Measurements from ENCODE around the gene DPP10.
"Not testable (repeated sequence)": the region's sequence is repeated elsewhere in the genome, so short reads cannot be mapped to it uniquely, and the experiment has no call there.

The DPP10 gene

GRCh38 chr2:114745700-114746099 lies 303.3 kb downstream of the DPP10 start:
- CTCF ChIA-PET, result no interaction called here
- no peak for DNase-seq (ENCODE audit: low read depth, low spot score)
- H3K4me3 ChIP-seq (ENCODE audit: low read depth, low read length), result no peak overlapping the region
- POLR2A ChIA-PET, result no interaction called here
- TF ChIP-seq CTCF (IDR thresholded peaks at IDR 0.05; ENCODE audit: insufficient read depth, low read length, missing control alignments), result no peak

GRCh38 chr2:114748175-114748574 lies 305.7 kb downstream of the DPP10 start:
- CTCF ChIA-PET; DNase-seq (ENCODE audit: low read depth, low spot score); POLR2A ChIA-PET; H3K4me3 ChIP-seq (ENCODE audit: low read depth, low read length): not testable (repeated sequence)

GRCh38 chr2:114752425-114752824 lies 310.0 kb downstream of the DPP10 start:
- no peak overlapping the region for H3K4me3 ChIP-seq (ENCODE audit: low read depth, low read length)
- ChIA-PET CTCF (no interaction called here), POLR2A (no interaction called here)

GRCh38 chr2:114753145-114753544 lies 310.7 kb downstream of the DPP10 start:
- no peak for TF ChIP-seq CTCF (IDR thresholded peaks at IDR 0.05; ENCODE audit: insufficient read depth, low read length, missing control alignments)

More at GRCh38 chr2:114752425-114752824, 310.0 kb downstream of the DPP10 start:
- no peak for TF ChIP-seq CTCF (IDR thresholded peaks at IDR 0.05; ENCODE audit: insufficient read depth, low read length, missing control alignments)
- DNase-seq (ENCODE audit: low read depth, low spot score), result no peak

GRCh38 chr2:114754907-114755563 lies 312.6 kb downstream of the DPP10 start:
- no peak for TF ChIP-seq CTCF (IDR thresholded peaks at IDR 0.05; ENCODE audit: insufficient read depth, low read length, missing control alignments)
- no peak overlapping the region for H3K4me3 ChIP-seq (ENCODE audit: low read depth, low read length)
- DNase-seq (ENCODE audit: low read depth, low spot score), result no peak
- POLR2A ChIA-PET, result no interaction called here
- CTCF ChIA-PET, result no interaction called here

More at GRCh38 chr2:114753145-114753544, 310.7 kb downstream of the DPP10 start:
- no peak overlapping the region for H3K4me3 ChIP-seq (ENCODE audit: low read depth, low read length)
- CTCF ChIA-PET, result no interaction called here
- POLR2A ChIA-PET, result no interaction called here
- no peak for DNase-seq (ENCODE audit: low read depth, low spot score)

- no peak overlapping the region for H3K4me3 ChIP-seq (ENCODE audit: low read depth, low read length)
- CTCF ChIA-PET, result no interaction called here
- DNase-seq (ENCODE audit: low read depth, low spot score), result no peak
- TF ChIP-seq CTCF (IDR thresholded peaks at IDR 0.05; ENCODE audit: insufficient read depth, low read length, missing control alignments), result no peak
- POLR2A ChIA-PET, result no interaction called here
Measured at GRCh38 chr2:114762376-114762775, 319.9 kb downstream of the DPP10 start.

GRCh38 chr2:114762986-114763385 lies 320.5 kb downstream of the DPP10 start:
- no peak for TF ChIP-seq CTCF (IDR thresholded peaks at IDR 0.05; ENCODE audit: insufficient read depth, low read length, missing control alignments)
- POLR2A ChIA-PET, result no interaction called here
- no peak for DNase-seq (ENCODE audit: low read depth, low spot score)
- CTCF ChIA-PET, result no interaction called here
- no peak overlapping the region for H3K4me3 ChIP-seq (ENCODE audit: low read depth, low read length)

Data from AG04449 (cell line).